GM23338 (cell line): ENCODE data around the gene OR4D2. TPM values are rescaled to one million over a fixed set of nuclear protein-coding genes. Genes with fewer than 3 reads are reported as not detected.
A peak's percentile ranks its signal among the peaks of the same experiment; 100 is the strongest.

Source experiments
- ATAC-seq: fragments of 200-7000 bp; cut with Tn5 transposase; 3 replicates; pipeline ENCODE4 v1.9.1; 2020
- DNase-seq: peaks from one replicate; pipeline ENCODE4 v3.0.0-alpha.2; 2015; ENCODE audit warnings: low spot score
- H2AFZ ChIP-seq: fragments of 200-600 bp; sonication (generic); 2 replicates; pipeline ENCODE4 v1.8.0; 2016; ENCODE audit warnings: antibody characterized with exemption, mild to moderate bottlenecking, moderate library complexity
- H3F3A ChIP-seq: fragments of 200-600 bp; sonication (generic); replicated peaks from 2 replicates; pipeline ENCODE4 v1.8.0; 2017; ENCODE audit warnings: antibody characterized with exemption, mixed run types, low read depth
- H3K27ac ChIP-seq: fragments of 200-600 bp; sonication (generic); 2 replicates; pipeline ENCODE4 v1.6.1; 2016; ENCODE audit warnings: low read depth
- H3K27me3 ChIP-seq: fragments of 200-600 bp; sonication (generic); 2 replicates; pipeline ENCODE4 v1.8.0; 2016; ENCODE audit warnings: mild to moderate bottlenecking, mixed run types, moderate library complexity; ENCODE audit not compliant: insufficient read depth
- H3K36me3 ChIP-seq: fragments of 200-600 bp; sonication (generic); 2 replicates; pipeline ENCODE4 v1.8.0; 2016; ENCODE audit warnings: mild to moderate bottlenecking; ENCODE audit not compliant: insufficient read depth
- H3K4me1 ChIP-seq: fragments of 200-600 bp; sonication (generic); 2 replicates; pipeline ENCODE4 v1.8.0; 2016; ENCODE audit warnings: mild to moderate bottlenecking, moderate library complexity; ENCODE audit not compliant: insufficient read depth
- H3K4me2 ChIP-seq: fragments of 200-600 bp; sonication (generic); 2 replicates; pipeline ENCODE4 v1.7.1; 2017; ENCODE audit warnings: mixed run types
- H3K4me3 ChIP-seq: fragments of 200-600 bp; sonication (generic); 2 replicates; pipeline ENCODE4 v1.6.1; 2016; ENCODE audit warnings: mixed run types
- H3K79me2 ChIP-seq: fragments of 200-600 bp; sonication (generic); replicated peaks from 2 replicates; pipeline ENCODE4 v1.8.0; 2017; ENCODE audit warnings: mild to moderate bottlenecking; ENCODE audit not compliant: insufficient read depth
- H3K9me2 ChIP-seq: fragments of 200-600 bp; sonication (generic); 2 replicates; pipeline ENCODE4 v1.8.0; 2017; ENCODE audit not compliant: insufficient read depth
- H4K20me1 ChIP-seq: fragments of 200-600 bp; sonication (generic); replicated peaks from 2 replicates; pipeline ENCODE4 v1.8.0; 2017; ENCODE audit warnings: mild to moderate bottlenecking; ENCODE audit not compliant: insufficient read depth
- H3K27ac Mint-ChIP-seq: 2 replicates; pipeline ENCODE4 v1.8.0; 2020; ENCODE audit warnings: inconsistent platforms, mild to moderate bottlenecking, moderate library complexity, mixed read lengths
- H3K27me3 Mint-ChIP-seq: 3 replicates; pipeline ENCODE4 v1.8.0; 2022; ENCODE audit warnings: low read depth, mild to moderate bottlenecking, moderate library complexity, mixed read lengths, inconsistent platforms; ENCODE audit not compliant: insufficient read depth, poor library complexity
- H3K36me3 Mint-ChIP-seq: 3 replicates; pipeline ENCODE4 v1.8.0; 2021; ENCODE audit warnings: low read depth, mild to moderate bottlenecking, inconsistent platforms, moderate library complexity, mixed read lengths
- H3K4me1 Mint-ChIP-seq: 3 replicates; pipeline ENCODE4 v1.8.0; 2020; ENCODE audit warnings: mild to moderate bottlenecking, inconsistent platforms, mixed read lengths
- H3K4me3 Mint-ChIP-seq: 3 replicates; pipeline ENCODE4 v1.8.0; 2021; ENCODE audit warnings: moderate library complexity, mild to moderate bottlenecking, inconsistent platforms, mixed read lengths
- H3K9me3 Mint-ChIP-seq: 3 replicates; pipeline ENCODE4 v1.8.0; 2020; ENCODE audit warnings: moderate library complexity, mild to moderate bottlenecking, inconsistent platforms, mixed read lengths
- CREB1 ChIP-seq: fragments of 250-450 bp; sonication (Bioruptor Pico); IDR thresholded peaks from 2 replicates; pipeline ENCODE4 v1.5.0; 2020; ENCODE audit warnings: low read depth, mild to moderate bottlenecking, moderate library complexity
- EZH2 ChIP-seq: fragments of 200-600 bp; sonication (generic); IDR thresholded peaks from one replicate; pipeline ENCODE4 v1.8.0; 2017; ENCODE audit warnings: antibody characterized with exemption, mild to moderate bottlenecking, low read depth; ENCODE audit not compliant: unreplicated experiment
- EZH2phosphoT487 ChIP-seq: fragments of 200-600 bp; sonication (generic); IDR thresholded peaks from one replicate; pipeline ENCODE4 v1.8.1; 2018; ENCODE audit warnings: antibody characterized with exemption; ENCODE audit not compliant: unreplicated experiment
- JUNB ChIP-seq: IDR thresholded peaks from one replicate; pipeline ENCODE4 v1.6.1; 2016; ENCODE audit warnings: antibody characterized with exemption; ENCODE audit not compliant: unreplicated experiment
- POLR2AphosphoS5 ChIP-seq: IDR thresholded peaks from 2 replicates; pipeline ENCODE4 v1.6.1; 2016; ENCODE audit warnings: antibody characterized with exemption, low read depth
- STAT1 ChIP-seq: IDR thresholded peaks from one replicate; pipeline ENCODE4 v1.6.1; 2016; ENCODE audit warnings: antibody characterized with exemption; ENCODE audit not compliant: unreplicated experiment
- polyA plus RNA-seq: library from polyadenylated mRNA; unstranded; fragments of >200 nt; fragmentation: Nextera tagmentation; extraction: Ambion mirVana; gene quantifications from 2 replicates; pipeline ENCODE4 v1.2.1, GENCODE V29; 2016
- total RNA-seq: library from RNA; depleted of rRNA; stranded (reverse); fragments of >200 nt; shearing (Covaris generic); gene quantifications from 2 replicates; pipeline ENCODE4 v1.2.3, GENCODE V29; 2014
- TF ChIP-seq, protein P1 (sequence below): IDR thresholded peaks from one replicate; pipeline ENCODE4 v1.6.1; 2018; ENCODE audit warnings: antibody characterized with exemption; ENCODE audit not compliant: unreplicated experiment
- TF ChIP-seq, protein P2 (sequence below), 2 experiments: fragments of 200-600 bp in 1 of 2; sonication (generic) in 1 of 2; conservative IDR thresholded peaks; 2 replicates each; pipeline versions ENCODE4 v1.5.1 to v1.6.1; 2016 to 2017; ENCODE audit warnings: antibody characterized with exemption in 2 of 2, low read depth in 2 of 2, mild to moderate bottlenecking in 2 of 2, moderate library complexity in 1 of 2
- TF ChIP-seq, protein P3 (sequence below): fragments of 250-450 bp; sonication (Bioruptor Pico); IDR thresholded peaks from 2 replicates; pipeline ENCODE4 v1.5.0; 2020; ENCODE audit warnings: mild to moderate bottlenecking, moderate library complexity

The OR4D2 gene
- total and polyA plus RNA-seq, 2 experiments from 2014 or later: not detected

DNA sequence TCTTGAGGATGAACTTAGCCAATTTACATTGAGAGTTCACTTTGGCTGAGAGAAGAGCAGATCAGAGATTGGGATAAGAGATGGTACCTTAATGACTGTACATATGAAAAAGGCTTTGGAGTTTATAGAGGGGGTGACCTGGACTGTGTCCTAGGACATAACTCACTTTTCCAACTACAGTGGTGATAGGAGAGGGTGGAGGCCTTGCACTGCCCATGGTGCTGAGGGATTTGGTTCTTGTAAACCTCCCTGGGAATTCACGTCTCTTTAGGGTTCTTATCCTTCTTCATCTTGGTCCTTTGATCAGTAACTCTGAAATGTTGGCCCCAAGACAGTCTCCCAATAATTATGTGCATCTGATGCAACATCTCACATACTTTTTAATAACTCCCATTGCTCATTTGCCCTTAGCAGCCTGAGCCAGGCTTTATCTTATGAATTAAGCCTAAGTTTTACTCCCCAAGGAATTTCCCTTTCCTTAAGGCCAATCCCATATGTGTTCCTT is 18.8 kb upstream of the OR4D2 start, which contains the start of gene OR4D1 (continued):
- TF ChIP-seq, protein P1, sequence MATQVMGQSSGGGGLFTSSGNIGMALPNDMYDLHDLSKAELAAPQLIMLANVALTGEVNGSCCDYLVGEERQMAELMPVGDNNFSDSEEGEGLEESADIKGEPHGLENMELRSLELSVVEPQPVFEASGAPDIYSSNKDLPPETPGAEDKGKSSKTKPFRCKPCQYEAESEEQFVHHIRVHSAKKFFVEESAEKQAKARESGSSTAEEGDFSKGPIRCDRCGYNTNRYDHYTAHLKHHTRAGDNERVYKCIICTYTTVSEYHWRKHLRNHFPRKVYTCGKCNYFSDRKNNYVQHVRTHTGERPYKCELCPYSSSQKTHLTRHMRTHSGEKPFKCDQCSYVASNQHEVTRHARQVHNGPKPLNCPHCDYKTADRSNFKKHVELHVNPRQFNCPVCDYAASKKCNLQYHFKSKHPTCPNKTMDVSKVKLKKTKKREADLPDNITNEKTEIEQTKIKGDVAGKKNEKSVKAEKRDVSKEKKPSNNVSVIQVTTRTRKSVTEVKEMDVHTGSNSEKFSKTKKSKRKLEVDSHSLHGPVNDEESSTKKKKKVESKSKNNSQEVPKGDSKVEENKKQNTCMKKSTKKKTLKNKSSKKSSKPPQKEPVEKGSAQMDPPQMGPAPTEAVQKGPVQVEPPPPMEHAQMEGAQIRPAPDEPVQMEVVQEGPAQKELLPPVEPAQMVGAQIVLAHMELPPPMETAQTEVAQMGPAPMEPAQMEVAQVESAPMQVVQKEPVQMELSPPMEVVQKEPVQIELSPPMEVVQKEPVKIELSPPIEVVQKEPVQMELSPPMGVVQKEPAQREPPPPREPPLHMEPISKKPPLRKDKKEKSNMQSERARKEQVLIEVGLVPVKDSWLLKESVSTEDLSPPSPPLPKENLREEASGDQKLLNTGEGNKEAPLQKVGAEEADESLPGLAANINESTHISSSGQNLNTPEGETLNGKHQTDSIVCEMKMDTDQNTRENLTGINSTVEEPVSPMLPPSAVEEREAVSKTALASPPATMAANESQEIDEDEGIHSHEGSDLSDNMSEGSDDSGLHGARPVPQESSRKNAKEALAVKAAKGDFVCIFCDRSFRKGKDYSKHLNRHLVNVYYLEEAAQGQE: no peak
- no peak for TF ChIP-seq EZH2phosphoT487
- TF ChIP-seq, protein P2, sequence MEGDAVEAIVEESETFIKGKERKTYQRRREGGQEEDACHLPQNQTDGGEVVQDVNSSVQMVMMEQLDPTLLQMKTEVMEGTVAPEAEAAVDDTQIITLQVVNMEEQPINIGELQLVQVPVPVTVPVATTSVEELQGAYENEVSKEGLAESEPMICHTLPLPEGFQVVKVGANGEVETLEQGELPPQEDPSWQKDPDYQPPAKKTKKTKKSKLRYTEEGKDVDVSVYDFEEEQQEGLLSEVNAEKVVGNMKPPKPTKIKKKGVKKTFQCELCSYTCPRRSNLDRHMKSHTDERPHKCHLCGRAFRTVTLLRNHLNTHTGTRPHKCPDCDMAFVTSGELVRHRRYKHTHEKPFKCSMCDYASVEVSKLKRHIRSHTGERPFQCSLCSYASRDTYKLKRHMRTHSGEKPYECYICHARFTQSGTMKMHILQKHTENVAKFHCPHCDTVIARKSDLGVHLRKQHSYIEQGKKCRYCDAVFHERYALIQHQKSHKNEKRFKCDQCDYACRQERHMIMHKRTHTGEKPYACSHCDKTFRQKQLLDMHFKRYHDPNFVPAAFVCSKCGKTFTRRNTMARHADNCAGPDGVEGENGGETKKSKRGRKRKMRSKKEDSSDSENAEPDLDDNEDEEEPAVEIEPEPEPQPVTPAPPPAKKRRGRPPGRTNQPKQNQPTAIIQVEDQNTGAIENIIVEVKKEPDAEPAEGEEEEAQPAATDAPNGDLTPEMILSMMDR (conservative IDR thresholded peaks at IDR 0.05; ENCODE audit: low read depth in 2 of 2): no peak
- TF ChIP-seq STAT1: no peak
- no peak for TF ChIP-seq CREB1 (CRISPR knock-in tag)
- TF ChIP-seq POLR2AphosphoS5: no peak

DNA sequence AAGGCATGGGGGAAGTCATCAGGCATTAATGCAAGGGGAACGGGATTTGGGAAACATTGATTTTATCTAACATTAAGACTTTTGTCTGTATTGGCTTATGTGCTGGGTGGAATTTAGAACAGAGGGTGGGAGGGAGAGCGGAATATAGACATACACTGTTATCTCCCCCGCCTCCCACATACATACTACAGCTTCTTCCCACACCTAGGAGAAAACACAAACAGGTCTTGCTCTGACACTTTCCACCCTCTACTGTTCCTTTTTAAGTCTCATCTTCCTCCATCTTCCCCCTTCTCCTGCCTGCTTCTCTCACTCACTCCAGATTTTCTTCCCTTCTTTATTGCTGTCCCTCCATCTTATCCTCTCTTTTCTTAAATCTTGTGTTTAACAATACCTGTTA is 18.2 kb upstream of the OR4D2 start:
- Histone ChIP-seq H3F3A (no peaks in the 10 kb centered on the region), H3K36me3 (no peaks in the 10 kb centered on the region), H3K9me2 (no peaks in the 10 kb centered on the region), H2AFZ (peak overlapping the region; percentile 79; the same call in 1 of the 2 replicates), H3K79me2 (no peaks in the 10 kb centered on the region), H3K4me1 (no peaks in the 10 kb centered on the region), H3K4me3 (no peak overlapping the region), H3K27ac (no peak overlapping the region), H3K4me2 (no peak overlapping the region), H3K27me3 (no peaks in the 10 kb centered on the region), H4K20me1 (no peaks in the 10 kb centered on the region)
- H3K4me3 Mint-ChIP-seq: no peak overlapping the region
- no peaks in the 10 kb centered on the region; the same call in 2 of the 3 replicates for H3K36me3 Mint-ChIP-seq
- ATAC-seq (no peak), DNase-seq (no peak)
- no peak overlapping the region for H3K27ac Mint-ChIP-seq
- peaks cover 15% of the 10 kb centered on the region for H3K9me3 Mint-ChIP-seq
- H3K4me1 Mint-ChIP-seq: peaks cover 3% of the 10 kb centered on the region; the same call in 2 of the 3 replicates
- peaks cover 1% of the 10 kb centered on the region for H3K27me3 Mint-ChIP-seq
- TF ChIP-seq CREB1 (CRISPR knock-in tag) (no peak), EZH2 (no peak), JUNB (no peak), POLR2AphosphoS5 (no peak)
- TF ChIP-seq, protein P1: no peak
- TF ChIP-seq, protein P3, sequence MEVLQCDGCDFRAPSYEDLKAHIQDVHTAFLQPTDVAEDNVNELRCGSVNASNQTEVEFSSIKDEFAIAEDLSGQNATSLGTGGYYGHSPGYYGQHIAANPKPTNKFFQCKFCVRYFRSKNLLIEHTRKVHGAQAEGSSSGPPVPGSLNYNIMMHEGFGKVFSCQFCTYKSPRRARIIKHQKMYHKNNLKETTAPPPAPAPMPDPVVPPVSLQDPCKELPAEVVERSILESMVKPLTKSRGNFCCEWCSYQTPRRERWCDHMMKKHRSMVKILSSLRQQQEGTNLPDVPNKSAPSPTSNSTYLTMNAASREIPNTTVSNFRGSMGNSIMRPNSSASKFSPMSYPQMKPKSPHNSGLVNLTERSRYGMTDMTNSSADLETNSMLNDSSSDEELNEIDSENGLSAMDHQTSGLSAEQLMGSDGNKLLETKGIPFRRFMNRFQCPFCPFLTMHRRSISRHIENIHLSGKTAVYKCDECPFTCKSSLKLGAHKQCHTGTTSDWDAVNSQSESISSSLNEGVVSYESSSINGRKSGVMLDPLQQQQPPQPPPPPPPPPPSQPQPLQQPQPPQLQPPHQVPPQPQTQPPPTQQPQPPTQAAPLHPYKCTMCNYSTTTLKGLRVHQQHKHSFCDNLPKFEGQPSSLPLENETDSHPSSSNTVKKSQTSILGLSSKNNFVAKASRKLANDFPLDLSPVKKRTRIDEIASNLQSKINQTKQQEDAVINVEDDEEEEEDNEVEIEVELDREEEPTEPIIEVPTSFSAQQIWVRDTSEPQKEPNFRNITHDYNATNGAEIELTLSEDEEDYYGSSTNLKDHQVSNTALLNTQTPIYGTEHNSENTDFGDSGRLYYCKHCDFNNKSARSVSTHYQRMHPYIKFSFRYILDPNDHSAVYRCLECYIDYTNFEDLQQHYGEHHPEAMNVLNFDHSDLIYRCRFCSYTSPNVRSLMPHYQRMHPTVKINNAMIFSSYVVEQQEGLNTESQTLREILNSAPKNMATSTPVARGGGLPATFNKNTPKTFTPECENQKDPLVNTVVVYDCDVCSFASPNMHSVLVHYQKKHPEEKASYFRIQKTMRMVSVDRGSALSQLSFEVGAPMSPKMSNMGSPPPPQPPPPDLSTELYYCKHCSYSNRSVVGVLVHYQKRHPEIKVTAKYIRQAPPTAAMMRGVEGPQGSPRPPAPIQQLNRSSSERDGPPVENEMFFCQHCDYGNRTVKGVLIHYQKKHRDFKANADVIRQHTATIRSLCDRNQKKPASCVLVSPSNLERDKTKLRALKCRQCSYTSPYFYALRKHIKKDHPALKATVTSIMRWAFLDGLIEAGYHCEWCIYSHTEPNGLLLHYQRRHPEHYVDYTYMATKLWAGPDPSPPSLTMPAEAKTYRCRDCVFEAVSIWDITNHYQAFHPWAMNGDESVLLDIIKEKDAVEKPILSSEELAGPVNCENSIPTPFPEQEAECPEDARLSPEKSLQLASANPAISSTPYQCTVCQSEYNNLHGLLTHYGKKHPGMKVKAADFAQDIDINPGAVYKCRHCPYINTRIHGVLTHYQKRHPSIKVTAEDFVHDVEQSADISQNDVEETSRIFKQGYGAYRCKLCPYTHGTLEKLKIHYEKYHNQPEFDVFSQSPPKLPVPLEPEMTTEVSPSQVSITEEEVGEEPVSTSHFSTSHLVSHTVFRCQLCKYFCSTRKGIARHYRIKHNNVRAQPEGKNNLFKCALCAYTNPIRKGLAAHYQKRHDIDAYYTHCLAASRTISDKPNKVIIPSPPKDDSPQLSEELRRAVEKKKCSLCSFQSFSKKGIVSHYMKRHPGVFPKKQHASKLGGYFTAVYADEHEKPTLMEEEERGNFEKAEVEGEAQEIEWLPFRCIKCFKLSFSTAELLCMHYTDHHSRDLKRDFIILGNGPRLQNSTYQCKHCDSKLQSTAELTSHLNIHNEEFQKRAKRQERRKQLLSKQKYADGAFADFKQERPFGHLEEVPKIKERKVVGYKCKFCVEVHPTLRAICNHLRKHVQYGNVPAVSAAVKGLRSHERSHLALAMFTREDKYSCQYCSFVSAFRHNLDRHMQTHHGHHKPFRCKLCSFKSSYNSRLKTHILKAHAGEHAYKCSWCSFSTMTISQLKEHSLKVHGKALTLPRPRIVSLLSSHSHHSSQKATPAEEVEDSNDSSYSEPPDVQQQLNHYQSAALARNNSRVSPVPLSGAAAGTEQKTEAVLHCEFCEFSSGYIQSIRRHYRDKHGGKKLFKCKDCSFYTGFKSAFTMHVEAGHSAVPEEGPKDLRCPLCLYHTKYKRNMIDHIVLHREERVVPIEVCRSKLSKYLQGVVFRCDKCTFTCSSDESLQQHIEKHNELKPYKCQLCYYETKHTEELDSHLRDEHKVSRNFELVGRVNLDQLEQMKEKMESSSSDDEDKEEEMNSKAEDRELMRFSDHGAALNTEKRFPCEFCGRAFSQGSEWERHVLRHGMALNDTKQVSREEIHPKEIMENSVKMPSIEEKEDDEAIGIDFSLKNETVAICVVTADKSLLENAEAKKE (CRISPR knock-in tag): no peak
